ENCODE results near the gene PDCD4.
"Not testable (repeated sequence)": the region's sequence is repeated elsewhere in the genome, so short reads cannot be mapped to it uniquely, and the experiment has no call there.

Gene PDCD4

GRCh38 chr10:110861930-110862649 is 9.6 kb upstream of the PDCD4 start:
- no peak for DNase-seq (ENCODE audit: low read depth)

GRCh38 chr10:110862961-110863360 is 8.8 kb upstream of the PDCD4 start:
- no peak for DNase-seq (ENCODE audit: low read depth)

GRCh38 chr10:110863361-110863760 is 8.4 kb upstream of the PDCD4 start:
- DNase-seq (ENCODE audit: low read depth): no peak

GRCh38 chr10:110863956-110864355 is 7.8 kb upstream of the PDCD4 start:
- no peak for DNase-seq (ENCODE audit: low read depth)

- no peak for DNase-seq (ENCODE audit: low read depth)
These were observed 7.0 kb upstream of the PDCD4 start for GRCh38 chr10:110864662-110865140.

- DNase-seq (ENCODE audit: low read depth): no peak
These were observed 6.4 kb upstream of the PDCD4 start for GRCh38 chr10:110865186-110865808.

GRCh38 chr10:110865809-110866482 is 5.8 kb upstream of the PDCD4 start:
- no peak for DNase-seq (ENCODE audit: low read depth)

GRCh38 chr10:110867011-110867806 is 4.5 kb upstream of the PDCD4 start:
- not testable (repeated sequence) for DNase-seq (ENCODE audit: low read depth)

- DNase-seq (ENCODE audit: low read depth): no peak
These were observed 3.8 kb upstream of the PDCD4 start for GRCh38 chr10:110867807-110868465.

- DNase-seq (ENCODE audit: low read depth): no peak
These were observed 2.7 kb upstream of the PDCD4 start for GRCh38 chr10:110868981-110869380.

- DNase-seq (ENCODE audit: low read depth): no peak
These were observed 868 bp upstream of the PDCD4 start for GRCh38 chr10:110870823-110871297.

GRCh38 chr10:110872145-110872983 is 636 bp downstream of the PDCD4 start:
- no peak for DNase-seq (ENCODE audit: low read depth)

GRCh38 chr10:110872984-110873923 is 1.5 kb downstream of the PDCD4 start:
- no peak for DNase-seq (ENCODE audit: low read depth)

- DNase-seq (ENCODE audit: low read depth): no peak
These were observed 2.2 kb downstream of the PDCD4 start for GRCh38 chr10:110873951-110874350.

GRCh38 chr10:110876000-110876399 is 4.3 kb downstream of the PDCD4 start:
- DNase-seq (ENCODE audit: low read depth): no peak

GRCh38 chr10:110876788-110877187 is 5.1 kb downstream of the PDCD4 start:
- DNase-seq (ENCODE audit: low read depth): no peak

GRCh38 chr10:110880012-110880411 is 8.3 kb downstream of the PDCD4 start:
- no peak for DNase-seq (ENCODE audit: low read depth)

- no peak for DNase-seq (ENCODE audit: low read depth)
These were observed 9.5 kb downstream of the PDCD4 start for GRCh38 chr10:110881247-110881646.

- DNase-seq (ENCODE audit: low read depth): no peak
These were observed 10.2 kb downstream of the PDCD4 start for GRCh38 chr10:110881905-110882304.

- DNase-seq (ENCODE audit: low read depth): no peak
These were observed 12.2 kb downstream of the PDCD4 start for GRCh38 chr10:110883924-110884323.

Measured in non-pigmented ciliary epithelial cell (primary cell).